Right lobe of liver (tissue), 6 donors: ENCODE measurements around the gene TAS2R43. TPM values are rescaled to one million over a fixed set of nuclear protein-coding genes. Genes with fewer than 3 reads are reported as not detected.
"Not testable (repeated sequence)": the region's sequence is repeated elsewhere in the genome, so short reads cannot be mapped to it uniquely, and the experiment has no call there.

Experiments used
- ATAC-seq, 4 donors: fragments of 200-7000 bp; cut with Tn5 transposase; one replicate each; pipeline ENCODE4 v1.9.1; 2020; ENCODE audit warnings: mild to moderate bottlenecking in 4 of 4, moderate library complexity in 4 of 4
- DNase-seq, 3 donors: peaks; one replicate each; pipeline ENCODE4 v3.0.0-alpha.2; 2020
- H3K27ac ChIP-seq, 3 donors: fragments of 200-600 bp; one replicate each; pipeline ENCODE4 v1.8.0; 2022
- H3K27me3 ChIP-seq, 2 donors: fragments of 200-600 bp; one replicate each; pipeline ENCODE4 v1.8.0; 2022
- H3K36me3 ChIP-seq, 4 donors: fragments of 200-600 bp; sonication (generic) in 1 of 4; one replicate each; pipeline versions ENCODE4 v1.5.1 to v1.8.0; 2017 to 2022; ENCODE audit warnings: control low read depth in 1 of 4
- H3K4me1 ChIP-seq, 4 donors: fragments of 200-600 bp; sonication (generic) in 1 of 4; one replicate each; pipeline versions ENCODE4 v1.5.1 to v1.8.0; 2017 to 2022; ENCODE audit warnings: control low read depth in 1 of 4
- H3K4me3 ChIP-seq, 3 donors: fragments of 200-600 bp; one replicate each; pipeline ENCODE4 v1.8.0; 2022
- H3K9me3 ChIP-seq, 4 donors: fragments of 200-600 bp; sonication (generic) in 1 of 4; one replicate each; pipeline versions ENCODE4 v1.5.1 to v1.8.0; 2017 to 2022; ENCODE audit warnings: control low read depth in 1 of 4
- POLR2A ChIP-seq: fragments of 450-650 bp; IDR thresholded peaks from one replicate; pipeline ENCODE4 v1.6.1; 2017; ENCODE audit warnings: antibody characterized with exemption, mild to moderate bottlenecking
- whole genome bisulfite sequencing: methylation state at CpG from one replicate; pipeline ENCODE4 v1.1.6; 2018; ENCODE audit warnings: low coverage, low lambda C conversion rate; ENCODE audit not compliant: insufficient coverage; ENCODE audit errors: missing lambda C conversion rate; 5-methylcytosine and 5-hydroxymethylcytosine counted together
- intact Hi-C, 2 donors: fragments of 100-400 bp; cut with DNase I; formaldehyde crosslinking; loops; one replicate each; pipeline versions ENCODE4 v1.11.2 to v1.14.1; 2022
- total RNA-seq, 6 experiments: library from RNA; depleted of rRNA in 2 of 6; stranded (reverse); fragments of >200 nt in 2 of 6; fragmentation: NEBNext Ultra II Directional in 3 of 6; extraction: Animal tissue kit (Norgen Biotek cat#: 25700) in 3 of 6; gene quantifications; one replicate each; pipeline versions ENCODE4 v1.1.0 to v1.2.4, GENCODE V29; 2016 to 2023
- TF ChIP-seq, protein P1 (sequence below), 4 donors: fragments of 200-600 bp in 3 of 4; fragments of 450-650 bp in 1 of 4; IDR thresholded peaks; one replicate each; pipeline versions ENCODE4 v1.5.1 to v1.8.0; 2016 to 2022; ENCODE audit warnings: antibody characterized with exemption in 4 of 4, mild to moderate bottlenecking in 2 of 4
- donor health status: DM: no; HTN: yes; CAD: no.
- donor health status: DM: no; HTN: no; CAD: no.
- donor health status: DM: no; HTN: no; CAD: no.
- donor health status: DM: no; HTN: yes; CAD: no.
- donor health status: DM: no; HTN: yes; CAD: no.

The TAS2R43 gene
- total RNA-seq, 6 experiments from 2014 or later, result 0.37 to 2.8 (median 0.49) TPM; not detected in 1

DNA sequence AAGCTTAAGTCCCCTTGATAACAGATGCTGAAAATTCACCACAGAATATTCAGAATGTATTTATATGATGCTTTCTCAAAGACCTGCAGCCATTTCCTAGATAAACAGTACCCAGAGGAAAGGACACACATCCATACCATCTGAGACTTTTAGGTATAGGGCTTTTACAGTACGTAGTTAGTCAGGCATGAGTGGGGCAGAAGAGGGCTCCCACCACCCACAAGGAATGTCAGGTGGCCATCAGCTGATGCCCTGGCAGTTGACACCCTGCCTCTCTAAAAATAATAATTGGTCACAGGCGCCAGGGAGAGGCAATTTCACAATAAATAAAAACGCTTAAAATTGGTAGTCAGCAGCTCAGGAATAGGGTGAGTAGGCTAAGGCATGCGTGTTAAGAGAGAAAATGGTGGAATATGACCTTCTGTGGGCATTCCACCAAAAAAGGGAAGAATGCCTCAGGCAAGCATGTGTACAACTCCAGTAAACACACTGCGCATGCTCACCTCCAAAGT is 22.2 kb downstream of the TAS2R43 start:
- intact Hi-C loops, result no loop called here
- TF ChIP-seq, protein P1, sequence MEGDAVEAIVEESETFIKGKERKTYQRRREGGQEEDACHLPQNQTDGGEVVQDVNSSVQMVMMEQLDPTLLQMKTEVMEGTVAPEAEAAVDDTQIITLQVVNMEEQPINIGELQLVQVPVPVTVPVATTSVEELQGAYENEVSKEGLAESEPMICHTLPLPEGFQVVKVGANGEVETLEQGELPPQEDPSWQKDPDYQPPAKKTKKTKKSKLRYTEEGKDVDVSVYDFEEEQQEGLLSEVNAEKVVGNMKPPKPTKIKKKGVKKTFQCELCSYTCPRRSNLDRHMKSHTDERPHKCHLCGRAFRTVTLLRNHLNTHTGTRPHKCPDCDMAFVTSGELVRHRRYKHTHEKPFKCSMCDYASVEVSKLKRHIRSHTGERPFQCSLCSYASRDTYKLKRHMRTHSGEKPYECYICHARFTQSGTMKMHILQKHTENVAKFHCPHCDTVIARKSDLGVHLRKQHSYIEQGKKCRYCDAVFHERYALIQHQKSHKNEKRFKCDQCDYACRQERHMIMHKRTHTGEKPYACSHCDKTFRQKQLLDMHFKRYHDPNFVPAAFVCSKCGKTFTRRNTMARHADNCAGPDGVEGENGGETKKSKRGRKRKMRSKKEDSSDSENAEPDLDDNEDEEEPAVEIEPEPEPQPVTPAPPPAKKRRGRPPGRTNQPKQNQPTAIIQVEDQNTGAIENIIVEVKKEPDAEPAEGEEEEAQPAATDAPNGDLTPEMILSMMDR (IDR thresholded peaks at IDR 0.05), result no peak
- TF ChIP-seq POLR2A, result no peak
- no peaks in the 10 kb centered on the region for H3K36me3 ChIP-seq
- ATAC-seq (no peak), DNase-seq (no peak)
- 82% methylated on average over 5 of the region's 5 CpGs for WGBS
- no peak overlapping the region for H3K4me3 ChIP-seq
- no peak overlapping the region for H3K27ac ChIP-seq
- H3K4me1 ChIP-seq, result peaks cover 0 to 8% (median 0%) of the 10 kb centered on the region in 4 donors
- no peaks in the 10 kb centered on the region for H3K9me3 ChIP-seq
- H3K27me3 ChIP-seq, result no peaks in the 10 kb centered on the region

DNA sequence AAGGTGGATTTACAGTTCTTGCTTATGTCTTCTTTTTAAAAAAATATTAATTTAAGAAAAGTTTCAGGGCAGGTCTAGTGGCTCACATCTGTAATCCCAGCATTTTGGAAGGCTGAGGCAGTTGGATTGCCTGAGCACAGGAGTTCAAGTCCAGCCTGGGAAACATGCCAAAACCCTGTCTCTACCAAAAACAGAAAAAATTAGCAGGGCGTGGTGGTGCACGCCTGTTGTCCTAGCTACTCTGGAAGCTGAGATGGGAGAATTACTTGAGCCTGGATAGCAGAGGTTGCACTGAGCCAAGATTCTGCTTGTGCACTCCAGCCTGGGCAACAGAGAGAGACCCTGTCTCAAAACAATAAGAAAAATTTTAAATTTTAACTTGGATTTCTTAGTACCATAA is 24.6 kb downstream of the TAS2R43 start:
- Histone ChIP-seq H3K4me3 (no peak overlapping the region), H3K36me3 (no peaks in the 10 kb centered on the region), H3K9me3 (no peaks in the 10 kb centered on the region), H3K27ac (no peak overlapping the region), H3K4me1 (peaks cover 0 to 8% (median 0%) of the 10 kb centered on the region in 4 donors), H3K27me3 (no peaks in the 10 kb centered on the region)
- DNase-seq (peak; percentile 15 to 64 (median 33)), ATAC-seq (peak; percentile 62 to 80 (median 77))
- intact Hi-C loops, result no loop called here
- TF ChIP-seq, protein P1 (IDR thresholded peaks at IDR 0.05), result no peak
- TF ChIP-seq POLR2A, result no peak
- 39% methylated on average over 2 of the region's 2 CpGs for WGBS

DNA sequence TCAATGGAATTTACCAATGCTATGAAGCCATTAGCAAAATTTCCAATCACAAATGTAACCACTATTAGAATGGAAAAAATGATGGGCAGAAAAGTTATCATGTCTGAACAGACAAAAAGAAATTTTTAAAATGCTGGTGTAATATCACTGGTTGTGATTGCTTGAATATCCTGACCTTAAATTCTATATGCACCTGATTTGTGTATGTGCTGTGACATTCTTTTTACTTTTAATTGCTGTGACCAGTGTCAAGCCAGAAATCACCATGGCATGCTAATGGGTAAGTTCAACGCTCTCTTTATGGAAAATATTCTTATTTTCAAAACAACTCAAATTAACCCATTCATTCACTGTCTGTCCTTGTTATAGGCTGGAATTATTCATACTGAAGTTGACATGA is 29.9 kb downstream of the TAS2R43 start, which contains the start of gene TAS2R46:
Gene TAS2R46, minus strand, starts transcription at position 101 of the 400 bp plus-strand sequence. Its CDS starts 0 bp downstream, at position 101.
- H3K4me3 ChIP-seq, ATAC-seq, H3K27me3 ChIP-seq, H3K36me3 ChIP-seq, H3K4me1 ChIP-seq, DNase-seq, intact Hi-C loops, H3K9me3 ChIP-seq, H3K27ac ChIP-seq: not testable (repeated sequence)
- WGBS, result 100% methylated on average over 1 of the region's 1 CpG

DNA sequence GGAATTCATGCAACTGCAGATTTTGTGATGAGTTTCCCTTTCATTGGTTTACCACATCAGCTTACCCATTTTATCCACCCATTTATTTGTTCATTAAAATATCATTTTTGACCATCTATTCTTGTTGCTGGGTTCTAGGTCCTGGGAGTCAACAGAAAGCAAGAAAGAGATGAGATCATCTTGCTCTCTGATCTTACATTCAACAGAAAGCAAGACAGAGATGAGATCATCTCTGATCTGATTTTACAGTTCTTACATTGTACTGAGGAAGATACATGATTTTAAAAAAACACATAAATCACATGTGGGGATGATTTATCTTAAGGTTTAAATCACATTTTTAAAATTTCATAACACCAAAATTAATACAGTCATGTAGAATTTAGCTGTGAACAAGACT is 32.3 kb downstream of the TAS2R43 start:
- H3K27ac ChIP-seq, result no peak overlapping the region
- ATAC-seq (no peak), DNase-seq (no peak)
- H3K27me3 ChIP-seq, result no peaks in the 10 kb centered on the region
- no peaks in the 10 kb centered on the region for H3K36me3 ChIP-seq
- intact Hi-C loops, result no loop called here
- H3K4me1 ChIP-seq, result no peaks in the 10 kb centered on the region
- TF ChIP-seq, protein P1 (IDR thresholded peaks at IDR 0.05), result no peak
- no peak for TF ChIP-seq POLR2A
- H3K9me3 ChIP-seq, result no peaks in the 10 kb centered on the region
- H3K4me3 ChIP-seq, result no peak overlapping the region

DNA sequence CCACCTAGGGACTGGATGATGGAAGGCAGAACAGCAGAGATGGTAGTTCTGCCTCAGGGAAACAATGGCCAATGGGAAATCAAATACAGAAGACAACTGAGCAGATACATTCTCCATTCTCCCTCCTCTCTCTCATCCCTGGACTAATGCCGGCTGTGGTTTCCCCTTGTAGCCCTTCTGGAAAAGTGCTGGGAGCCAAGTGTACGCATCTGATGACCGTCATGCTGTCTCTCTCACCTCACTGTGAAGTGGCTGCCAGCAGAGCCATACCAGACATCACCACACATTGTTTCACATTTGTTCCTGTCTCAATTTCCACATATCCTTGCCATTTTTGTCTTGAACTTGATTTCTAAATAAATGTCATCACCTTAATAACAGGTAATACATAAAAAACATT is 33.1 kb downstream of the TAS2R43 start:
- intact Hi-C loops, result no loop called here
- no peaks in the 10 kb centered on the region for H3K9me3 ChIP-seq
- H3K27me3 ChIP-seq, result no peaks in the 10 kb centered on the region
- no peak for DNase-seq
- H3K4me3 ChIP-seq, result no peak overlapping the region
- TF ChIP-seq POLR2A, result no peak
- TF ChIP-seq, protein P1 (IDR thresholded peaks at IDR 0.05), result no peak
- no peaks in the 10 kb centered on the region for H3K4me1 ChIP-seq
- H3K27ac ChIP-seq, result no peak overlapping the region
- no peaks in the 10 kb centered on the region for H3K36me3 ChIP-seq
- 88% methylated on average over 3 of the region's 3 CpGs for WGBS
- ATAC-seq, result no peak
